ENCODE results near the gene NIPAL3. TPM values are rescaled to one million over a fixed set of nuclear protein-coding genes. Genes with fewer than 3 reads are reported as not detected.
"Not testable (repeated sequence)": the region's sequence is repeated elsewhere in the genome, so short reads cannot be mapped to it uniquely, and the experiment has no call there.

NIPAL3 gene
- total RNA-seq, 4 donors from 2014 or later, result 18.3 to 31.1 (median 26.6) TPM

- no peak overlapping the region for H3K4me3 ChIP-seq
- H3K36me3 ChIP-seq, result no peaks in the 10 kb centered on the region
- H3K27me3 ChIP-seq, result no peaks in the 10 kb centered on the region
- no peaks in the 10 kb centered on the region for H3K9me3 ChIP-seq
- no peak for TF ChIP-seq POLR2A (IDR thresholded peaks at IDR 0.05; ENCODE audit: low read depth)
- TF ChIP-seq POLR2AphosphoS5 (IDR thresholded peaks at IDR 0.05), result no peak
- no peak for TF ChIP-seq CTCF (IDR thresholded peaks at IDR 0.05)
- no peak for TF ChIP-seq EP300 (IDR thresholded peaks at IDR 0.05)
- H3K27ac ChIP-seq (replicated peaks in 1 of 4), result no peak overlapping the region
- intact Hi-C loops (cut with DNase I), result loop anchor here (10.0 kb wide), 2 partner anchors 94 to 126 kb away; partner anchors contain the start of genes NIPAL3 and STPG1
- peaks cover 2 to 4% (median 3%) of the 10 kb centered on the region in 4 donors for H3K4me1 ChIP-seq
- WGBS, result 96% methylated on average over 5 of the region's 5 CpGs
- no peak for DNase-seq (ENCODE audit: extremely low spot score)
Observed at GRCh38 chr1:24508911-24509310, 93.3 kb downstream of the NIPAL3 start.

- 71% methylated on average over 2 of the region's 2 CpGs for WGBS
- H3K9me3 ChIP-seq, result no peaks in the 10 kb centered on the region
- H3K4me1 ChIP-seq, result no peaks in the 10 kb centered on the region
- no peak for TF ChIP-seq POLR2AphosphoS5 (IDR thresholded peaks at IDR 0.05)
- no peak for TF ChIP-seq POLR2A (IDR thresholded peaks at IDR 0.05; ENCODE audit: low read depth)
- no peak for TF ChIP-seq CTCF (IDR thresholded peaks at IDR 0.05)
- TF ChIP-seq EP300 (IDR thresholded peaks at IDR 0.05), result no peak
- H3K4me3 ChIP-seq, result no peak overlapping the region
- DNase-seq (ENCODE audit: extremely low spot score), result no peak
- intact Hi-C loops (cut with DNase I), result no loop called here
- no peak overlapping the region for H3K27ac ChIP-seq (replicated peaks in 1 of 4)
- H3K36me3 ChIP-seq, result peaks cover 0 to 4% (median 0%) of the 10 kb centered on the region in 4 donors
- no peaks in the 10 kb centered on the region for H3K27me3 ChIP-seq
Observed at GRCh38 chr1:24513706-24514105, 98.1 kb downstream of the NIPAL3 start.

GRCh38 chr1:24514946-24515345 lies 99.3 kb downstream of the NIPAL3 start:
- no peak for DNase-seq (ENCODE audit: extremely low spot score)
- intact Hi-C loops (cut with DNase I), result no loop called here
- Histone ChIP-seq H3K36me3 (peaks cover 0 to 4% (median 0%) of the 10 kb centered on the region in 4 donors), H3K9me3 (no peaks in the 10 kb centered on the region), H3K27ac (replicated peaks in 1 of 4) (no peak overlapping the region), H3K4me3 (no peak overlapping the region), H3K27me3 (no peaks in the 10 kb centered on the region), H3K4me1 (no peaks in the 10 kb centered on the region)
- TF ChIP-seq CTCF (IDR thresholded peaks at IDR 0.05), result no peak
- TF ChIP-seq EP300 (IDR thresholded peaks at IDR 0.05), result no peak
- no peak for TF ChIP-seq POLR2A (IDR thresholded peaks at IDR 0.05; ENCODE audit: low read depth)
- no peak for TF ChIP-seq POLR2AphosphoS5 (IDR thresholded peaks at IDR 0.05)
- WGBS, result 92% methylated on average over 5 of the region's 5 CpGs

DNA sequence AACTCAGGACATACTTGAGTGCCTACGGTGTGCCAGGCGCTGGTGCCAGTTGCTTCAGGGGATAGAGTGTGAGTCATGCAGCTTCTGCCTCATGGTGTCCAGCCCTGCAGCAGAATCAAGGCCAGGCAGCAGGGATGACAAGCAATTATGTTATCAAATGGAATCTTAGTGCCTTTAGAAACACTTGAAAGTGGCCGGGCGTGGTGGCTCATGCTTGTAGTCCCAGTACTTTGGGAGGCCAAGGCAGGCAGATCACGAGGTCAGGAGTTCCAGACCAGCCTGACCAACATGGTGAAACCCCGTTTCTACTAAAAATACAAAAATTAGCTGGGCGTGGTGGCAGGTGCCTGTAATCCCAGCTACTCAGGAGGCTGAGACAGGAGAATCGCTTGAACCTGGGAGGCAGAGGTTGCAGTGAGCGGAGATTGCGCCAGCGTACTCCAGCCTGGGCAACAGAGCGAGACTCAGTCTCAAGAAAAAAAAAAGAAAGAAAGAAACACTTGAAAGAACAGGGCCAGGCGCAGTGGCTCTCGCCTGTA lies 100.1 kb downstream of the NIPAL3 start:
- H3K4me1 ChIP-seq; intact Hi-C loops (cut with DNase I); DNase-seq (ENCODE audit: extremely low spot score); H3K9me3 ChIP-seq; H3K27me3 ChIP-seq; H3K27ac ChIP-seq (replicated peaks in 1 of 4); H3K4me3 ChIP-seq; H3K36me3 ChIP-seq: not testable (repeated sequence)
- WGBS, result 94% methylated on average over 14 of the region's 14 CpGs

GRCh38 chr1:24516506-24516905 lies 100.9 kb downstream of the NIPAL3 start:
- Histone ChIP-seq H3K36me3 (peaks cover 0 to 4% (median 2%) of the 10 kb centered on the region in 4 donors), H3K27ac (replicated peaks in 1 of 4) (no peak overlapping the region), H3K27me3 (no peaks in the 10 kb centered on the region), H3K4me3 (no peak overlapping the region), H3K9me3 (no peaks in the 10 kb centered on the region), H3K4me1 (no peaks in the 10 kb centered on the region)
- intact Hi-C loops (cut with DNase I), result no loop called here
- DNase-seq (ENCODE audit: extremely low spot score), result no peak
- 81% methylated on average over 12 of the region's 12 CpGs for WGBS
- no peak for TF ChIP-seq POLR2AphosphoS5 (IDR thresholded peaks at IDR 0.05)
- no peak for TF ChIP-seq EP300 (IDR thresholded peaks at IDR 0.05)
- TF ChIP-seq POLR2A (IDR thresholded peaks at IDR 0.05; ENCODE audit: low read depth), result no peak
- TF ChIP-seq CTCF (IDR thresholded peaks at IDR 0.05), result no peak

All from esophagus muscularis mucosa (tissue), 4 donors.